GM19025 (cell line): ENCODE measurements around the gene ZNF584.
"Not testable (repeated sequence)": the region's sequence is repeated elsewhere in the genome, so short reads cannot be mapped to it uniquely, and the experiment has no call there.

Experiments
- ATAC-seq: cut with Tn5 transposase; IDR thresholded peaks from one replicate; pipeline ENCODE4 v1.9.1; 2021; ENCODE audit warnings: mild to moderate bottlenecking, low read depth, moderate library complexity; ENCODE audit not compliant: unreplicated experiment

ZNF584 gene

GRCh38 chr19:58408152-58409009, at the start of gene ZNF584:
ZNF584 (plus strand) TSS chr19:58408649; CDS start chr19:58409148, 499 bp downstream.
- ATAC-seq = peak; percentile 92

GRCh38 chr19:58361900-58362271, 46.6 kb upstream of the ZNF584 start:
- ATAC-seq = peak; percentile 9

GRCh38 chr19:58362272-58362994, 46.0 kb upstream of the ZNF584 start, which contains the start of gene ZNF497:
ZNF497 (minus strand) TSS chr19:58362751; CDS start chr19:58357635, 5,116 bp downstream.
- peak; percentile 84 for ATAC-seq

GRCh38 chr19:58364146-58364545, 44.3 kb upstream of the ZNF584 start:
- ATAC-seq = no peak

GRCh38 chr19:58366585-58367430, 41.6 kb upstream of the ZNF584 start:
- no peak for ATAC-seq

- no peak for ATAC-seq
Measured at GRCh38 chr19:58367698-58368454, 40.6 kb upstream of the ZNF584 start.

- no peak for ATAC-seq
Measured at GRCh38 chr19:58368561-58369360, 39.7 kb upstream of the ZNF584 start.

- ATAC-seq = no peak
Measured at GRCh38 chr19:58372311-58373133, 35.9 kb upstream of the ZNF584 start.

GRCh38 chr19:58374200-58374599, 34.2 kb upstream of the ZNF584 start:
- no peak for ATAC-seq

- ATAC-seq = not testable (repeated sequence)
Measured at GRCh38 chr19:58376724-58377123, 31.7 kb upstream of the ZNF584 start.

GRCh38 chr19:58379246-58379645, 29.2 kb upstream of the ZNF584 start:
- no peak for ATAC-seq

- ATAC-seq = no peak
Measured at GRCh38 chr19:58380037-58380661, 28.3 kb upstream of the ZNF584 start.

GRCh38 chr19:58380662-58381459, 27.6 kb upstream of the ZNF584 start, which contains the start of gene ZNF837:
ZNF837 (minus strand) TSS chr19:58381030; CDS start chr19:58369332, 11,698 bp downstream.
- peak; percentile 76 for ATAC-seq

- no peak for ATAC-seq
Measured at GRCh38 chr19:58381460-58382212, 26.8 kb upstream of the ZNF584 start.

GRCh38 chr19:58382997-58383603, 25.3 kb upstream of the ZNF584 start:
- no peak for ATAC-seq
